ENCODE measurements around the gene ABHD3. TPM values are rescaled to one million over a fixed set of nuclear protein-coding genes. Genes with fewer than 3 reads are reported as not detected.
"Not testable (repeated sequence)": the region's sequence is repeated elsewhere in the genome, so short reads cannot be mapped to it uniquely, and the experiment has no call there.

ABHD3 gene
- total RNA-seq, 1 donor from 2014 or later: 3.7 TPM

GRCh38 chr18:21700528-21701075 lies 4.0 kb downstream of the ABHD3 start:
- no peak for DNase-seq
- intact Hi-C loops (cut with micrococcal nuclease): no loop called here
- no peak for TF ChIP-seq CTCF (IDR thresholded peaks at IDR 0.05; ENCODE audit: borderline replicate concordance)

GRCh38 chr18:21693322-21693721 lies 11.3 kb downstream of the ABHD3 start:
- TF ChIP-seq CTCF (IDR thresholded peaks at IDR 0.05; ENCODE audit: borderline replicate concordance): no peak
- H3K9me3 ChIP-seq (replicated peaks): peaks cover 17% of the 10 kb centered on the region
- H3K36me3 ChIP-seq: peaks cover 18% of the 10 kb centered on the region
- no peak overlapping the region for H3K27ac ChIP-seq (replicated peaks)
- no peaks in the 10 kb centered on the region for H3K4me1 ChIP-seq
- H3K27me3 ChIP-seq (ENCODE audit: low read depth): no peaks in the 10 kb centered on the region
- H3K4me3 ChIP-seq: no peak overlapping the region
- DNase-seq: no peak
- intact Hi-C loops (cut with micrococcal nuclease): no loop called here

More at GRCh38 chr18:21700528-21701075, 4.0 kb downstream of the ABHD3 start:
- H3K9me3 ChIP-seq (replicated peaks): no peaks in the 10 kb centered on the region
- peaks cover 18% of the 10 kb centered on the region for H3K36me3 ChIP-seq
- peaks cover 28% of the 10 kb centered on the region for H3K4me1 ChIP-seq
- no peak overlapping the region for H3K4me3 ChIP-seq
- H3K27ac ChIP-seq (replicated peaks): no peak overlapping the region
- no peaks in the 10 kb centered on the region for H3K27me3 ChIP-seq (ENCODE audit: low read depth)

- intact Hi-C loops (cut with micrococcal nuclease): no loop called here
- Histone ChIP-seq H3K4me3 (no peak overlapping the region), H3K9me3 (replicated peaks) (peaks cover 17% of the 10 kb centered on the region), H3K27ac (replicated peaks) (no peak overlapping the region), H3K36me3 (peaks cover 15% of the 10 kb centered on the region), H3K4me1 (peaks cover 8% of the 10 kb centered on the region), H3K27me3 (ENCODE audit: low read depth) (no peaks in the 10 kb centered on the region)
- no peak for DNase-seq
- no peak for TF ChIP-seq CTCF (IDR thresholded peaks at IDR 0.05; ENCODE audit: borderline replicate concordance)
These were observed 14.8 kb downstream of the ABHD3 start for GRCh38 chr18:21689736-21690135.

DNA sequence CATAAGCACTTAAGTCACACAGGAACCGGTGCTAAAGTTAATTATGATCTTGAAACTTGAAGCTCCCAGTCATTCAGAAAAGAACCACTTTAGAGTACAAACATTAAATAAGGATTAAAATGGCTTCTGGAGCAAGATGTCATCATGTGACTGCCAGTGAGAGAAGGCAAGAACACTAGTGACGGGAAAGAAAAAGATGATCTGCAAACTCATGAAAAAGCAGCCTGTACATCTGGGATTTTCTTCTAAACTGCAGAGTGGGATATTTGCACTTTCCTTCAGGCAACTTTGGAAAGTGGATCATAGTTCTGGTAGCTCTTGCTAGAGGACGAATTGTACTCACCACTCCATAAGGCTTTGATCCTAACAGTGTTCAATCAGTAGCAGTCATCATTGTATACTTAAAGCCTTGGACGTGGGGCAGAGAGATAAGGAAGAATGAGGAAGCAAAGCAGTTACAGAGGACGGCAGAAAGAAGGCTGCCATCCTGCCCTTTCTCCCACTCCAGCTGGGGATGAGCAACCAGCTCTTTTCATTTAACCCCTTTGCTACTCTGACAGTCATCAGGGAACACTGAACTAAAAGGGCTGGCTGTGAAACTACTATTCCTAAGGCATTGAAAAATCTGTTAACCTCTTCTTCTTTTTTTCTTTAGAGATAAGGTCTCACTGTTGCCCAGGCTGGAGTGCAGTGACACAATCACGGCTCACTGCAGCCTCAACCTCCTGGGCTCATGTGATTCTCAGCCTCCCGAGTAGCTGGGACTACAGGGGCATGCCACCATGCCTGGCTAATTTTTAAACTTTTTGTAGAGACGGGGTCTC lies 18.1 kb downstream of the ABHD3 start:
- Histone ChIP-seq H3K27ac (replicated peaks) (peak overlapping the region; percentile 38), H3K4me1 (peaks cover 22% of the 10 kb centered on the region), H3K9me3 (replicated peaks) (peaks cover 17% of the 10 kb centered on the region), H3K36me3 (peaks cover 15% of the 10 kb centered on the region), H3K4me3 (no peak overlapping the region), H3K27me3 (ENCODE audit: low read depth) (no peaks in the 10 kb centered on the region)
- intact Hi-C loops (cut with micrococcal nuclease): no loop called here
- no peak for TF ChIP-seq CTCF (IDR thresholded peaks at IDR 0.05; ENCODE audit: borderline replicate concordance)
- no peak for DNase-seq

DNA sequence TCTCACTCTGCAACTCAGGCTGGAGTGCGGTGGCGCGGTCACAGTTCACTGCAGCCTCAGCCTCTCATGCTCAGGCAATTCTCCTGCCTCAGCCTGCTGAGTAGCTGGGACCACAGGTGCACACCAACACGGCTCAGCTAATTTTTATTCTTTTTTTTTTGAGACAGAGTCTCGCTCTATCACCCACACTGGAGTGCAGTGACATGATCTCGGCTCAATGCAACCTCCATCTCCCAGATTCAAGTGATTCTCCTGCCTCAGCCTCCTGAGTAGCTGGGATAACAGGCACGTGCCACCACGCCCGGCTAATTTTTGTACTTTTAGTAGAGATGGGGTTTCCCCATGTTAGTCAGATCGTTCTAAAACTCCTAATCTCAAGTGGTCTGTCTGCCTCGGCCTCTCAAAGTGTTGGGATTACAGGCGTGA lies 19.0 kb downstream of the ABHD3 start:
- peaks cover 12% of the 10 kb centered on the region for H3K36me3 ChIP-seq
- peaks cover 14% of the 10 kb centered on the region for H3K9me3 ChIP-seq (replicated peaks)
- H3K27me3 ChIP-seq (ENCODE audit: low read depth); DNase-seq; H3K27ac ChIP-seq (replicated peaks); intact Hi-C loops (cut with micrococcal nuclease); H3K4me3 ChIP-seq: not testable (repeated sequence)
- peaks cover 22% of the 10 kb centered on the region for H3K4me1 ChIP-seq

GRCh38 chr18:21684731-21685130 lies 19.8 kb downstream of the ABHD3 start:
- Histone ChIP-seq H3K4me1 (peaks cover 22% of the 10 kb centered on the region), H3K9me3 (replicated peaks) (peaks cover 6% of the 10 kb centered on the region), H3K36me3 (peaks cover 3% of the 10 kb centered on the region), H3K27me3 (ENCODE audit: low read depth) (no peaks in the 10 kb centered on the region), H3K4me3 (no peak overlapping the region), H3K27ac (replicated peaks) (no peak overlapping the region)
- intact Hi-C loops (cut with micrococcal nuclease): no loop called here
- no peak for TF ChIP-seq CTCF (IDR thresholded peaks at IDR 0.05; ENCODE audit: borderline replicate concordance)
- no peak for DNase-seq

All from left ventricle myocardium inferior (tissue), 1 donor.